NCI-H187 (cell line): ENCODE results near the gene BDH1.
"Not testable (repeated sequence)": the region's sequence is repeated elsewhere in the genome, so short reads cannot be mapped to it uniquely, and the experiment has no call there.

Experiments
- DNase-seq, 2 experiments: peaks; one replicate each; lab custom pipeline; 2025; lab: John Stamatoyannopoulos, UW

BDH1 gene

GRCh38 chr3:197486861-197487260 lies 68.9 kb downstream of the BDH1 start:
- DNase-seq = no peak

- DNase-seq = no peak
Observed at GRCh38 chr3:197485143-197485542, 70.6 kb downstream of the BDH1 start.

GRCh38 chr3:197484204-197484901 lies 71.4 kb downstream of the BDH1 start:
- no peak for DNase-seq

- DNase-seq = no peak
Observed at GRCh38 chr3:197482001-197482400, 73.8 kb downstream of the BDH1 start.

- DNase-seq = no peak
Observed at GRCh38 chr3:197480320-197480719, 75.4 kb downstream of the BDH1 start.

GRCh38 chr3:197478746-197479668 lies 76.8 kb downstream of the BDH1 start:
- DNase-seq = no peak

GRCh38 chr3:197477816-197478215 lies 78.0 kb downstream of the BDH1 start:
- DNase-seq = not testable (repeated sequence)

GRCh38 chr3:197475997-197476525 lies 79.7 kb downstream of the BDH1 start:
- no peak for DNase-seq

GRCh38 chr3:197475514-197475913 lies 80.3 kb downstream of the BDH1 start:
- no peak for DNase-seq

- DNase-seq = no peak
Observed at GRCh38 chr3:197472151-197472550, 83.6 kb downstream of the BDH1 start.

GRCh38 chr3:197471221-197472010 lies 84.4 kb downstream of the BDH1 start:
- no peak for DNase-seq

- no peak for DNase-seq
Observed at GRCh38 chr3:197468866-197469382, 86.8 kb downstream of the BDH1 start.

GRCh38 chr3:197468167-197468566 lies 87.6 kb downstream of the BDH1 start:
- DNase-seq = no peak

- no peak for DNase-seq
Observed at GRCh38 chr3:197466586-197467399, 89.0 kb downstream of the BDH1 start.

- DNase-seq = no peak
Observed at GRCh38 chr3:197465996-197466549, 89.7 kb downstream of the BDH1 start.

GRCh38 chr3:197465197-197465995 lies 90.4 kb downstream of the BDH1 start:
- DNase-seq = no peak

GRCh38 chr3:197464794-197465193 lies 91.0 kb downstream of the BDH1 start:
- no peak for DNase-seq

- DNase-seq = no peak
Observed at GRCh38 chr3:197463279-197463678, 92.5 kb downstream of the BDH1 start.

- no peak for DNase-seq
Observed at GRCh38 chr3:197462808-197463207, 93.0 kb downstream of the BDH1 start.

GRCh38 chr3:197460639-197461038 lies 95.1 kb downstream of the BDH1 start:
- DNase-seq = no peak
